Measurements from ENCODE around the gene GSN. TPM values are rescaled to one million over a fixed set of nuclear protein-coding genes. Genes with fewer than 3 reads are reported as not detected.

Gene GSN
- 421 and 565 TPM in 2 replicates for polyA plus RNA-seq (2011; rRNA removed)
- 513 and 805 TPM in 2 replicates for polyA minus RNA-seq (2011; rRNA and poly(A)+ RNA removed)

- peak; percentile 26; the same call in 1 of the 2 replicates for TF ChIP-seq CTCF (IDR thresholded peaks at IDR 0.05; ENCODE audit: low read depth, low read length)
- POLR2A ChIA-PET = interaction anchor here (0.7 to 3.7 kb wide), 4 partner anchors 10 to 43 kb away, joined by 3 to 55 read pairs (median 6); no protein-coding TSS in a partner anchor
- CTCF ChIA-PET = interaction anchor here (0.5 to 4.0 kb wide), 5 partner anchors 10 to 93 kb away, joined by 4 to 33 read pairs (median 7); no protein-coding TSS in a partner anchor
- Histone ChIP-seq H3K27ac (ENCODE audit: low read depth, low read length) (peak within 1 kb of the TSS; percentile 77), H3K9me3 (ENCODE audit: control insufficient read depth, insufficient read depth, low read length) (peaks cover 4% of the 10 kb centered on the region; the same call in 1 of the 2 replicates), H3K27me3 (ENCODE audit: control insufficient read depth, insufficient read depth, low read length) (peaks cover 2% of the 10 kb centered on the region), H3K4me3 (ENCODE audit: low read depth, low read length) (peak within 1 kb of the TSS; percentile 93)
- DNase-seq (ENCODE audit: low read depth, low spot score) = no peak
Observed at GRCh38 chr9:121267689-121268597, at the start of gene GSN. Gene GSN, plus strand, starts transcription at chr9:121268162. Its CDS starts 33,810 bp downstream, at chr9:121301972.

GRCh38 chr9:121218357-121219027, 49.5 kb upstream of the GSN start:
- Histone ChIP-seq H3K27me3 (ENCODE audit: control insufficient read depth, insufficient read depth, low read length) (no peaks in the 10 kb centered on the region), H3K4me3 (ENCODE audit: low read depth, low read length) (no peak overlapping the region), H3K9me3 (ENCODE audit: control insufficient read depth, insufficient read depth, low read length) (no peaks in the 10 kb centered on the region), H3K27ac (ENCODE audit: low read depth, low read length) (no peak overlapping the region)
- CTCF ChIA-PET = interaction anchor here (0.9 to 1.3 kb wide), 3 partner anchors 8 to 101 kb away, joined by 3 to 4 read pairs (median 4); no protein-coding TSS in a partner anchor
- DNase-seq (ENCODE audit: low read depth, low spot score) = no peak
- no peak for TF ChIP-seq CTCF (IDR thresholded peaks at IDR 0.05; ENCODE audit: low read depth, low read length)
- POLR2A ChIA-PET = interaction anchor here (1.1 kb wide), 1 partner anchor 16 kb away, joined by 4 read pairs; no protein-coding TSS in a partner anchor

GRCh38 chr9:121219530-121219929, 48.4 kb upstream of the GSN start:
- no peak overlapping the region for H3K27ac ChIP-seq (ENCODE audit: low read depth, low read length)
- H3K9me3 ChIP-seq (ENCODE audit: control insufficient read depth, insufficient read depth, low read length) = no peaks in the 10 kb centered on the region
- H3K27me3 ChIP-seq (ENCODE audit: control insufficient read depth, insufficient read depth, low read length) = no peaks in the 10 kb centered on the region
- ChIA-PET POLR2A (no interaction called here), CTCF (no interaction called here)
- no peak for DNase-seq (ENCODE audit: low read depth, low spot score)
- no peak overlapping the region for H3K4me3 ChIP-seq (ENCODE audit: low read depth, low read length)
- no peak for TF ChIP-seq CTCF (IDR thresholded peaks at IDR 0.05; ENCODE audit: low read depth, low read length)

- Histone ChIP-seq H3K27me3 (ENCODE audit: control insufficient read depth, insufficient read depth, low read length) (no peaks in the 10 kb centered on the region), H3K9me3 (ENCODE audit: control insufficient read depth, insufficient read depth, low read length) (no peaks in the 10 kb centered on the region), H3K4me3 (ENCODE audit: low read depth, low read length) (no peak overlapping the region), H3K27ac (ENCODE audit: low read depth, low read length) (no peak overlapping the region)
- no peak for DNase-seq (ENCODE audit: low read depth, low spot score)
- ChIA-PET POLR2A (no interaction called here), CTCF (interaction anchor here (0.9 to 2.3 kb wide), 6 partner anchors 7 to 178 kb away, joined by 3 to 9 read pairs (median 3); partner anchors contain the start of gene RAB14)
- no peak for TF ChIP-seq CTCF (IDR thresholded peaks at IDR 0.05; ENCODE audit: low read depth, low read length)
Observed at GRCh38 chr9:121220996-121221663, 46.8 kb upstream of the GSN start.

Measured in AG04450 (cell line).